Stimulated activated CD4-positive, alpha-beta T cell treated with anti-CD3 and anti-CD28 coated beads, Interleukin-2, amount 100 ng/mL, for 24 hours (primary cell): ENCODE data around the gene PRUNE2.

Experiments used
- DNase-seq, 2 donors: peaks; one replicate each; pipeline ENCODE4 v3.0.0-alpha.2; 2020

The PRUNE2 gene

GRCh38 chr9:76649894-76650293 lies 256.0 kb downstream of the PRUNE2 start:
- no peak for DNase-seq

- no peak for DNase-seq
Observed at GRCh38 chr9:76646249-76646648, 259.7 kb downstream of the PRUNE2 start.

GRCh38 chr9:76644647-76645250 lies 261.2 kb downstream of the PRUNE2 start:
- no peak for DNase-seq

- no peak for DNase-seq
Observed at GRCh38 chr9:76644171-76644570, 261.7 kb downstream of the PRUNE2 start.

- DNase-seq, result no peak
Observed at GRCh38 chr9:76643399-76644117, 262.4 kb downstream of the PRUNE2 start.

DNA sequence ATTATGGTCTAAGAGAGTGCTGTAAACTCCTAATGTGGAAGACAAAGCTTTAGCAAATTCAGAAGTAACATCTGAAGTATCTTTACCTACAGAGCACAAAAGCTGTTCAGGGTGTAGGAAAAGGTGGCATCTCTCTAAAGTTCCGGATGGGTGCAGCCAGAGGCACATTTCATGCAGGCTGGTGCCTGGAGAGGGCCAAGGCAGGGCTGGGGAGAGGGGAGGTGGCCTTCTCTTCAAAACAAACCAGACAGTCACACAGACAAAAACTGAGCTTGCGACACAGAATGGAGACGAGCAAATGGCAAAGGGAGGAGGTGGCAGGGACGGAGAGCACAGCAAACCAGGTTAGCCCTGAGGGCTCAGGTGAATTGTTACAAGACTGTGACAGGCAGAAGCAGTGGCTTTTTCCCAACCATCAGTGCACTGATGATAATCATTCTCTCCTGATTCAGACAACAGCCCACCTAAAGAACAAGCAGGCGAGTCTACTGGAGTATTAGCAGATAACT lies 263.2 kb downstream of the PRUNE2 start:
- DNase-seq, result no peak

DNA sequence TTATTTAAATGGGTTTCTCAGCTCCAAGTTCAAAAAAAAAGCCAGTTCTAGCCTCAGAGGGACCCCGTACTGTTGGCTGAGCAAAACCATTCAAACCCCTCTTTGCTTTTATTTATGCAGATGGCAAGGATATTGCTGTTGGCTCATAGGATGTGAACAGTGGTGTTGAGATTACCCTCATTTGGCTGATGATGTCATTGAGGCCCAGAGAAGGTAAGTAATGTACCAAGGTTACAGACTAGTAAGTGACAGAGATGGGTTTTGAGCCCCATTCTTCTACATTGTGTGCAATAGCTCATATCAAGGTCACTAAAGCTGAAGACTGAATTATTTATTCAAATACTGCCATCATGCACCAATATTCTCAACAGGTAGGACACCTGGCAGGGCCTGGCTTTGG lies 263.8 kb downstream of the PRUNE2 start:
- no peak for DNase-seq

- DNase-seq, result no peak
Observed at GRCh38 chr9:76638001-76638400, 267.9 kb downstream of the PRUNE2 start.

- no peak for DNase-seq
Observed at GRCh38 chr9:76637416-76637815, 268.5 kb downstream of the PRUNE2 start.

DNA sequence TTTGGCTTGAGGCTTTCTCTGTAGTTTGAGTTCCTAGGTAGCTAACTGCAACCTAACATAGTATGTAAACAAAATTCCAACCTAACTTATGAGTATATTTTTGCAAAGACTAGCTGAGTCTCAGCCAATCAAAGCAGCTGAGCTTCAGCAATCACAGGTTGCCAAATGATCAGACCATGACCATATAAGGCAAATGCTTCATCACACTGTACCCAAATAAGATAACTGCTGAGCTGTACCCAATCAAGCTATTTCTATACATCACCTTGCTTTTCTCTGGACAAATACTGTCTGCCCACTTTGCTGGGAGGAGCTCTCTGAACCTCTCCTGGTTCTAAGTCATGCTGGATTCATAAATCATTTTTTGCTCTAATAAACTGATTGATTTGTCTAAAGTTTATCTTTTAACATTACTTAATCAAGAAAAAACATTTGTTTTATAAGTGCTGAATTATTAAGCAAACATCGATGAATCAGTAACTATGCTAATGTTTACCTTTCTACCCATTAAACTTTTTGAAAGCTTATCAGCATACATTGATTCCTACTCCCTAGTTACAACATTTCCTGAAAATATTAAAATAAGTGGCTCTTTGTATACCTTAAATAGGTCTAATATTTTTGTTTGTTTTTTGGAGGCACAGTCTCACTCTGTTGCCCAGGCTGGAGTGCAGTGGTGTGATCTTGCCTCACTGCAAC lies 271.4 kb downstream of the PRUNE2 start:
- no peak for DNase-seq

DNA sequence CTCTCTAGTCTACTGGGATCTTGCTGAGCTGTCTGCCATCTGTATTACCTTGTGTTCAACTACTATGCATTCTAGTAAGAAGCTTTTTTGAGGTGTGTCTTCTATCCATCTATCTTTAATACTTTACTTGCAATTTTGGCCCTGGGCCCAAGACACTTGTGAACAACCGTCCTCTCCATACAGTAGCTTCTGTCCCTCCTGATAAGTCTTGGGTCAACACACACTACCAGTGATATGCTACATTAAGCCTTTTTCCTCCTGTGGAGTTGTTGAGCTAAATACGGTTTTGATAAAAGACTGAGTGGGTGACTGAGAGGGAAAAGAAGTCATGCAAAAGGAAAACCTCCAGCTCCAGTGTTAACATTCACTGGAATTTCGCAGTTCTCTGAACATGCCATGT lies 275.0 kb downstream of the PRUNE2 start:
- DNase-seq, result no peak

DNA sequence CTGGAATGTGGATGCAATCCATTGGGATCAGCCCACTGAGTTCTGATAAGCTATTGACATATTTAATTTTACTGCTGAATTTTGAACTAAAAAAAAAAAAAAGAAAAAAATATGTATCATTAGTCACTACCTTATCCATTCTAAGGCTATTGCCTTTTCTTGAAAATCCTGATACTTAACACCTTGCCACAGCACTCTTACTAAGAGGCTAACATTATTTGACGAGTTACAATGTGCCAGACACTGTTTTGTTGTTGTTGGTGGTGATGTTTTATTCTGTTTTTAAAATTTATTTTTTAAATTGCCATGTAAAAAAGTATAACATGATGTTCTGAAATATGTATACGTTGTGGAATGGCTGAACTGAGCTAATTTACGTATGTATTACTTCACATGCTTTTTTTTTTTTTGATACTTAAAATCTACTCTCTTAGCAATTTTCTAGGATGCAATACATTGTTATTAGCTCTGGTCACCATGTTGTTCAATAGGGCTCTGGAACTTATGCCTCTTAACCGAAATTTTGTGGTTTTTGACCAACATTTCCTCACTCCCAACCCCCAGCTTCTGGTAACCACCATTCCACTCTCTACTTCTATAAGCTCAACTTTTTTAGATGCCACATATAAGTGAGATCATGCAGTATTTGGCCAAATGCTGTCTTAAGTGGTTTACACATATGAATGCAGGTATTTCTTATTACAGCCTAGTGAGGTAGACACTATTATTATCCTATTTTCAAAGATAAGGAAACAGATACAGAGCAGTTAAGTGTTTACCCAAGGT lies 276.5 kb downstream of the PRUNE2 start:
- DNase-seq, result no peak

DNA sequence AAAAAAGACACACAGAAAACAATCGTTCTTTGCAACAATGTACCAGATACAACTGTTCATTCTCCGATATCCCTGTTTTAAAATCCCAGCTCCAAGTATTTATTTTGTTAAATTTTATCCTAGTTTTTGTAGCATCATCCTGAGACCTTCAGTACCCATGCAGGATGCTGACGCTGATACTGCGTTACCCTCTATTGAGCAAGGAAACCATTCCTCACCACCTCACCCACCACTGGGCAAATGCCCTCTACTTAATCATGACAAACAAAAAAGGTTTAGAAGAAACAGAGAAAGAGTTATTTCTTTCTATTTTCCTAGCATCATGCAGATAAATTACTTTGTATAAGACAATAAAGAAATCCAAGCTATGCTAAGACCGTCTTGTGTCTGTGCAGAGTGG lies 277.8 kb downstream of the PRUNE2 start:
- DNase-seq, result no peak

GRCh38 chr9:76626980-76627379 lies 278.9 kb downstream of the PRUNE2 start:
- DNase-seq, result no peak

DNA sequence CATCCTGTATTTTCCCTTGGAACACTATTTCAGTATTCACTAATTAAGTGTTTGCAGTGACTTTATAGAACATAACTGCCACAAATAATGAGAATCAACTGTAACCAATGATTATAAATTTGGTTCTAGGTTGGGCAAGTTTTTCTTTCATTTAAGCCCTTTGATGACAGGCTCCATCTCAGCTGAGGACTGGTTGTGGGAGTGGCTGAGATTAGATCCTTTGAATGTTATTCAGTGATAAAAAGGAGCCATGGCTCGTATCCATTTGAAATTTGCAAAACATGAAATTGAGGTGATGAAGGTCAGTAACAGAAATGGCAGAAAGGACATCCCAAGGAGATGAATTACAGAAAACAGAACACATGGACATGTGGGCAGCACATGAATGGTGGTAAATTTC lies 279.8 kb downstream of the PRUNE2 start:
- no peak for DNase-seq

DNA sequence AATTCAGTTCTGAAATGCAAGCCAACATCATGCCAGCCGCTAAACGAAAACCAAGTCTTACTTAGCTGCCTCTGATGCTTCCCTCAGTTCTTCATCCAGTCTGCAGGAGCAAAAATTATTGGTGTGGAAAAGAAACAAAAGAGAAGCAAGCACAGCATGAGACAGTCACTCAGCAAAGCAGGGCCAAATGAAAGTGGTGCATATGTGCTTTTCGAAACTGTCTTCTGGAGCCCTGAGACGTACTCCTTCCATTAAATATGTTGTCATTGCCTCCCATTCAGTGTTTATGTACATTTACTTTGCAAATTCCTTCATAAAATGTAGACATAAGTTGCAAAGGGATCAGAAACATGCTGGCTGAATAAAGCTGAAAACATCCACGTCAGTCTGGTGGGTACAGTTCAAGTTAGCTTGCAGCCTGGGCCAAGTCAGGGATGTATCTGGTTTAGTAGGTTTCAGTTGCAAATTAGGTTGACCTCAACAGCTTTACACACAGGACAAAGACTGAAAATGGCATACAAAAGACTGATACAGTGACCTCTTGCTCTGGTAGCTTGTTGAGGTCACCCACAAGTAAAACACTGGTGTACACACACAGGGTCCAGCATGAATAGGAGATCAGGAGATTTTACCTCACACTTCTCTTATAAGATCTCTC lies 281.4 kb downstream of the PRUNE2 start:
- DNase-seq, result no peak

DNA sequence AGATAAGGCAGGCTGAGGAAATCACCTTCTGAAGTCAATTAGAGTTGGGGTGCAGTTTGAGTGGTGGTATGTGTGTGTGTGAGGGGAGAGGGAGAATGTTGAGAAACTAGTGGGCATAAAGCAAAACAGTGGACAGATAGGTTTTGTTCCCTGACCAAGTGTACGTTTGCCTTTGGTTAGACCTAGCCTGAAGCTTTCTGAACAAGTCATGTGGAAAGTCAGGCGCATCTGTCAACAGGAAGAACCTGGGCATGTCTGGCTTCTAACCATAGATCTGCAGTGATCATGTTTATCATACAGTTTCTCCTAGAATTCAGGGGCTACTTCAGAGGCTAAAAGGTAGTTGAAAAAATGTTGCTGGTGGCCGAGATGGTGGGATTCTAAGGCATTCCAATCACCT lies 284.9 kb downstream of the PRUNE2 start:
- DNase-seq, result no peak

DNA sequence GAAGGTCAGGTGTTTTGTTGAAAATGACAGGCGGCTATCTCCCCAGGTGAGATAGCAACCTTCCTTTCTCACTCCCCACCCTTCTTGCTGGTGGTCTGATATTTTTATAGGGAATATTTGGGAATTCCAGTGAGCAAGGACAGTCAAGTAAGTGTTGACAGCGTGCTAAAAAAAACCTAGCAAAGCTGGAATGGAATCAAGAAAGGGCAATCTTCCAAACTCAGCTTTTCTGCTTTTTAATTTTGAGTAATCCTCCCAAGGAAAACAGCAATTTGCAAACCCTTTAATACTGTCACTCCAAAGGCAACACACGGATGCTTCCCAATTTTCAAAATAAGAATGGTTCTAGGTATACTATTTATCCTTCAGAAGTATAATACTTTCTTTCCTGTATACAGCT lies 285.3 kb downstream of the PRUNE2 start:
- no peak for DNase-seq

GRCh38 chr9:76619640-76620039 lies 286.3 kb downstream of the PRUNE2 start:
- DNase-seq, result no peak

DNA sequence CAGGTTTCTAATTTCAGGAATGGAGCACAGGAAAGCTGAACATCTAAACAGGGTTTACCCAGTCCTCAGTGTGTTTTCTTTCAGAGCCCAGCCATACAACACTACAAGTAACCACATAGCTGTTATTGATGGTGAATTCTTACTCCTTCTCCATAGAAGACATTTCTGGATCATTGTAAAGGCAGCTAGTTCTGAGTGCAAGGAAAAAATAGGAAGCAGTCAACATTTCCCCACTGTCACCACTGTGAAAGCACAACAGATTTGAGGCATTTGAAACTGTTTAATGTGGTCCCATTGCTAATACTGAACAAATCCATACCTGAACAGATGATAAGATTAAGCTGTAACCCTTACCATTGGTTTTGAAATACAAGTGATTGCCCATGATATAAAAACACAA lies 286.7 kb downstream of the PRUNE2 start:
- no peak for DNase-seq

DNA sequence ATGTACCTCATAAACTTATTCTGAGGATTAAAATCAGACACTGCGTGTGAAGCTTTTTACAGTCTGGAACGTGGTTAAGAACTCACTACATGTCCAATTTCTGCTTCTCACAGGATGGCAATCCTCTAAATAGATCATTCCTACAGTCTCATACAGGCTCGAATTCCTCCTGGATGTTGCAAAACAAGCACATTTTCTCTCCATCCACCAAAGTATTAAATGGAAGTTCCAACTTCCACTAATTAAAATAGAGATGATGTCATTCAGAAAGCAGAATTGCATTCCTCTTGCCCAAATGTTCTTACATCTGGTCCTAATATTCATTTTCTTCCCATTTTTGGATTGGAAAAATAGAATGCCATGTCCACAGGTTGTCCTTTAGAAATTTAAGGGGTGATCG lies 287.2 kb downstream of the PRUNE2 start:
- DNase-seq, result no peak

DNA sequence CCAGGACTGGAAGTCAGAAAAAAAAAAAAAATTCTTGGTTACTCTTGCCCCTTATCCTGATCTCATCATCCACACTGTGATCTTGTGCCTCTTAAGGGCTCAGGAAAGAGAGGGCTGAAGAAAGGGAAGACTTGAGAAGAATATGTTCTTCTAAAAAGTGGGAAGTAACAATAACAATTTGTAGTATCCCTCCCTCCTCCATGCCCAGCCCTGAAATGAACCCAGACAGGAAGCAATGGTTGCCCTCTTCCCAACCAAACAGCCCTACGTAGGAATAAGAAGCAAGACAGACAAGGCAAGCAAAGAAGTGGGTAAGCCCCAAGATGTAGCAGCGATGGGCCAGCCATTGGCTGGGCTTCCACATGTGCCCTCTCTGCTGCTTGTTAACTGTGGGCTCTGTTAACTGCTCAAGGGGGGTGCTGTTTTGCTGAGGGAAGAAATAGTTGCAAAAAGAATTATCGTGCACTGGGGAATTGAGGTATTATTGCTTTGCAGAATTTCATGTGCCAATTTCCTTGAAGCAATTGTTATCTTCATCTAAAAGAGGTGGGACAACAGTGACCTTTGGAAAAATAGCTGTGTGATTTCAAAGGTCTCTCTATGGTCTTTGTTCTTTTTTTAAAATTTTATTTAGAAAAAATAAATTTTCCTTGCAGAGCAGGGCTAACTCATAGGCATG lies 288.3 kb downstream of the PRUNE2 start:
- no peak for DNase-seq
